GM12865 (cell line): ENCODE data around the gene NAT14.

ENCODE experiments used
- DNase-seq: peaks from one replicate; pipeline ENCODE4 v3.0.0; 2010; ENCODE audit warnings: low read depth
- H3K4me3 ChIP-seq: 2 replicates; pipeline ENCODE4 v1.5.1; 2011; ENCODE audit warnings: mild to moderate bottlenecking, low read depth, low read length, control low read depth
- TF ChIP-seq, protein P1 (sequence below): IDR thresholded peaks from 2 replicates; pipeline ENCODE4 v1.5.1; 2011; ENCODE audit warnings: low read length, control low read depth, low read depth, inconsistent platforms; ENCODE audit not compliant: insufficient read depth; ENCODE audit errors: missing control alignments

Gene NAT14

DNA sequence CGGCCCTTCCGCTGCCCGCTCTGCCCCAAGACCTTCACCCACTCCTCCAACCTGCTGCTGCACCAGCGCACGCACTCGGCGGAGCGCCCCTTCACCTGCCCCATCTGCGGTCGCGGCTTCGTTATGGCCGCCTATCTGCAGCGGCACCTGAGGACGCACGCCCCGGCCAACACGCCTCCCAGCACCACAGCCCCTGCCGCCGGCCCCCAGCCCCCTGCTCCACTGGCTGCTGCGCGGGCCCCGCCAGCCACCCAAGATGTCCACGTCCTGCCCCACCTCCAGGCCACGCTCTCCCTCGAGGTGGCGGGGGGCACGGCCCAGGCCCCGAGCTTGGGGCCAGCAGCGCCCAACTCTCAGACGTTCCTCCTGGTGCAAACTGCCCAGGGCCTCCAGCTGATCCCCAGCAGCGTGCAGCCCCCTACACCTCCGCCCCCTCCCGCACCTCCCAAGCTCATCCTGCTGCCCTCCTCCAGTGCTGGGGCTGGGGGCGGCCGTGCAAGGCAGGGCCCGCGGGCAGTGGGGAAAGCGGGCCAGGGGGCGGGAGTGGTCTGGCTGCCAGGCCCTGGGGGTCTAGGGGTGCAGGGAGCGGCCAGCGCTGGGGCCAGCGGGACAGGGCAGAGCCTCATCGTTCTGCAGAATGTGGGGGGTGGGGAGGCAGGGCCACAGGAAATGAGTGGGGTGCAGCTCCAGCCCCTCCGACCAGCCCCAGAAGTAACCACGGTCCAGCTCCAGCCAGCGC, 1.9 kb upstream of the NAT14 start:
- TF ChIP-seq, protein P1, sequence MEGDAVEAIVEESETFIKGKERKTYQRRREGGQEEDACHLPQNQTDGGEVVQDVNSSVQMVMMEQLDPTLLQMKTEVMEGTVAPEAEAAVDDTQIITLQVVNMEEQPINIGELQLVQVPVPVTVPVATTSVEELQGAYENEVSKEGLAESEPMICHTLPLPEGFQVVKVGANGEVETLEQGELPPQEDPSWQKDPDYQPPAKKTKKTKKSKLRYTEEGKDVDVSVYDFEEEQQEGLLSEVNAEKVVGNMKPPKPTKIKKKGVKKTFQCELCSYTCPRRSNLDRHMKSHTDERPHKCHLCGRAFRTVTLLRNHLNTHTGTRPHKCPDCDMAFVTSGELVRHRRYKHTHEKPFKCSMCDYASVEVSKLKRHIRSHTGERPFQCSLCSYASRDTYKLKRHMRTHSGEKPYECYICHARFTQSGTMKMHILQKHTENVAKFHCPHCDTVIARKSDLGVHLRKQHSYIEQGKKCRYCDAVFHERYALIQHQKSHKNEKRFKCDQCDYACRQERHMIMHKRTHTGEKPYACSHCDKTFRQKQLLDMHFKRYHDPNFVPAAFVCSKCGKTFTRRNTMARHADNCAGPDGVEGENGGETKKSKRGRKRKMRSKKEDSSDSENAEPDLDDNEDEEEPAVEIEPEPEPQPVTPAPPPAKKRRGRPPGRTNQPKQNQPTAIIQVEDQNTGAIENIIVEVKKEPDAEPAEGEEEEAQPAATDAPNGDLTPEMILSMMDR = no peak

DNA sequence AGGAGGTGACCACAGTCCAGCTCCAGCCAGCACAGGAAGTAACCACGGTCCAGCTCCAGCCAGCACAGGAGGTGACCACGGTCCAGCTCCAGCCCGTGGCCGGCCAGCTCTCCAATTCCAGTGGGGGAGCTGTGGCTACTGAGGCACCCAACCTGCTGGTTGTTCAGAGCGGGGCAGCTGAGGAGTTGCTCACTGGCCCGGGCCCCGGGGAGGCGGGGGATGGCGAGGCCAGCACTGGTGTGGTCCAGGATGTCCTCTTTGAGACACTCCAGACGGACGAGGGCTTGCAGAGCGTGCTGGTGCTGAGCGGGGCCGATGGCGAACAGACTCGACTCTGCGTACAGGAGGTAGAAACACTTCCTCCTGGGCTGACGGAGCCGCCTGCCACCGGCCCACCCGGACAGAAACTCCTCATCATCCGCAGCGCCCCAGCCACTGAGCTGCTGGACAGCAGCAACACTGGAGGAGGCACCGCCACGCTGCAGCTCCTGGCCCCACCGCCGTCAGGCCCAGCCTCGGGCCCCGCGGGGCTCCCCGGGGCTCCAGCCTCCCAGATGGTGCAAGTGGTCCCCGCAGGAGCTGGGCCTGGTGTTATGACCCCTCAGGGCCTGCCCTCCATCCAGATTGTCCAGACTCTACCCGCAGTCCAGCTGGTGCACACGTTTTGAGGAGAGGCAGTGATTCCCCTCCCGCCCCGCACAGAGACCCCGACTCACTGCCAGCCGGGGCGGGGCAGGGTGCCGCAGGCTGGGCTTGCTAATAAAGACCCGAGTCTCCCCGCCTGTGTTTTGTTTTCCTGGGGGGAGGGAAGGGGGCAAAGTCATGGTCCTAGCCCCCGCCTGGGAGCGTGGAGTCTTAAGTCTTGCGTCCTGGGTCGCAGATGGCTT, 1.0 kb upstream of the NAT14 start:
- peak overlapping the region; percentile 83 for H3K4me3 ChIP-seq
- TF ChIP-seq, protein P1 = no peak
- DNase-seq = no peak

More for the DNA sequence above, 1.9 kb upstream of the NAT14 start:
- no peak overlapping the region for H3K4me3 ChIP-seq
- DNase-seq = no peak

- peak; percentile 36 for DNase-seq
- TF ChIP-seq, protein P1 = no peak
- H3K4me3 ChIP-seq = peak overlapping the region; percentile 83
These were observed 537 bp downstream of the NAT14 start for GRCh38 chr19:55485439-55486011.

DNA sequence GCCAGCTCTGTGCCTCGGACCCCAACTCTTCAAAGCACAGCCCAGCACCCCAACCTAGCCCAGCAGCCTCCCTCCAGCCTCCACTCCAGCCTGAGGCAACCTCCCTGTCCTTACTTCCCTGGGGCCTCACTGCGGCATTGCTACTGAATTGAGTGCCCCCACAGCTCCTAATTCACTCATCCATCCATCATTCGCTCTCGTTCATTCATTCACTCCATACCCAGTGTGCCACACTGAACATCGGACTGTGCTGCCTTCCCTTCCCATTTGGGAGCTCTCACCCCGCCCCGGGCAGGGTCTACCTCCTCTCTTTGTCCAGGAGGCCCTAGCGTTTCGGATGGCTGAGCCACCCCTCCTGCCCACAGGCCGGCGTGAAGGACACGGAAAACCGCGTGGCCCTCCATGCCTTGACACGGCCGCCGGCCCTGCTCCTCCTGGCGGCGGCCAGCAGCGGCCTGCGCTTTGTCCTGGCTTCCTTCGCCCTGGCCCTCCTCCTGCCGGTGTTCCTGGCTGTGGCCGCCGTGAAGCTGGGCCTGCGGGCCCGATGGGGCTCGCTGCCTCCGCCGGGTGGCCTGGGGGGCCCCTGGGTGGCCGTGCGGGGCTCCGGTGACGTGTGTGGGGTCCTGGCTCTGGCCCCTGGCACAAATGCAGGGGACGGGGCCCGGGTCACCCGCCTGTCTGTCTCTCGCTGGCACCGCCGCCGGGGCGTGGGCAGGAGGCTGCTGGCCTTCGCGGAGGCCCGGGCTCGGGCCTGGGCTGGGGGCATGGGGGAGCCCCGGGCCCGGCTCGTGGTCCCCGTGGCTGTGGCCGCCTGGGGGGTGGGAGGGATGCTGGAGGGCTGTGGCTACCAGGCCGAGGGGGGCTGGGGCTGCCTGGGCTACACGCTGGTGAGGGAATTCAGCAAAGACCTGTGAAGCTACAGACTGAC, 1.3 kb downstream of the NAT14 start:
- H3K4me3 ChIP-seq = no peak overlapping the region
- DNase-seq = no peak
- TF ChIP-seq, protein P1 = no peak

DNA sequence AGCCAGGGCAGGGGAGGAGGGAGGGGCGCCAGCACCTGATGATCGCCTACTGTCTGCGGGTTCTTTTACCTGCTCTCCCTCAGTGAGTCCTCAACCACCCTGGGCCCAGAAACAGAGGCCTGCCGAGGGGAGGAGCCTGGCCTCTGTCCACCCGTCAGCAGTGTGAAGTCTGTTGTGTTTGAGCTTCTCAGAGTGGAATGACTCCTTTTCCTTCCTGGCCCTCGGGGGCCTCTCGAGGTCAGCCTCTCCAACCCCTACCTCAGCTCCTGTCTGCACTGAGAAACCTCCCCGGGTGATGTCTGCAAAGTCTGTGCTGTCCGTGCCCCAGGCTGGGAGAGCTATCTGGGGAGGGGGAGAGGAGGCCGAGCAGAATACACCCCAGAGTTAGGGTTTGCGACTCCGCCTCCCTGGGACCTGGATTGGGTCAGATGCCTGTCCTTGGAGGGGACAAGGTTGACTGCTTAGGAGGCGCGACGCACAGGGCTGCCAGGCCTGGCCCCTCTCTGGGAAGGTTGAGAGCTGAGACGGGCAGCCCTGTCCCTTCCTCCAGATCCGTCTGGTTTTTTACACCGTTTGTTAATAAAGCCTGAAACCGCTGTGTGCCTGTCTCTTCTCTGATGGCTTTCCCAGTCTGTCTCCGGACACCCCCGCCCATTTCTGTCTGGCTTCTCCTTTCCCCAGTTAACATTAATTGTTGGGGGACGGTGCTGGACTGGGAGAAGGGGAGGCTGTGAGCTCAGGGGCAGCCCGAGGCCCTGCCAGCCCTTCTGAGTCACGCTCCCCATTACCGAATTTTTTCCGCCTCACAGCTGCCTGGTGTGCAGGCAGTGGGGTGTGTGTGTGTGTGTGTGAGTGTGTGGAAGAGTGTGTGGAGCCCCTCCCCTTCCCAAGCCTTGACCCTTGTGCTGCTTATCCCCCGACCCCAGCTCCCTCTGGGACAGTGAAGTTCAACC, 2.3 kb downstream of the NAT14 start:
- TF ChIP-seq, protein P1 = no peak
- no peak for DNase-seq
- H3K4me3 ChIP-seq = no peak overlapping the region
